ENCODE data around the gene ATRNL1.

Gene ATRNL1

GRCh38 chr10:115915429-115915828 lies 822.3 kb downstream of the ATRNL1 start:
- no peak for DNase-seq

- DNase-seq, result no peak
Measured at GRCh38 chr10:115918812-115919211, 825.6 kb downstream of the ATRNL1 start.

- DNase-seq, result no peak
Measured at GRCh38 chr10:115921795-115922194, 828.6 kb downstream of the ATRNL1 start.

GRCh38 chr10:115931309-115931708 lies 838.1 kb downstream of the ATRNL1 start:
- no peak for DNase-seq

GRCh38 chr10:115932099-115932498 lies 838.9 kb downstream of the ATRNL1 start:
- DNase-seq, result no peak

- no peak for DNase-seq
Measured at GRCh38 chr10:115933098-115933497, 839.9 kb downstream of the ATRNL1 start.

GRCh38 chr10:115935731-115936130 lies 842.6 kb downstream of the ATRNL1 start:
- no peak for DNase-seq

GRCh38 chr10:115936926-115937767 lies 844.0 kb downstream of the ATRNL1 start:
- no peak for DNase-seq

- no peak for DNase-seq
Measured at GRCh38 chr10:115937768-115938056, 844.5 kb downstream of the ATRNL1 start.

GRCh38 chr10:115939101-115939854 lies 846.1 kb downstream of the ATRNL1 start:
- DNase-seq, result no peak

GRCh38 chr10:115941361-115941771 lies 848.2 kb downstream of the ATRNL1 start:
- no peak for DNase-seq

- DNase-seq, result no peak
Measured at GRCh38 chr10:115942101-115942500, 848.9 kb downstream of the ATRNL1 start.

- DNase-seq, result no peak
Measured at GRCh38 chr10:115944538-115944937, 851.4 kb downstream of the ATRNL1 start.

GRCh38 chr10:115945701-115946445 lies 852.7 kb downstream of the ATRNL1 start:
- no peak for DNase-seq

- no peak for DNase-seq
Measured at GRCh38 chr10:115947104-115947503, 853.9 kb downstream of the ATRNL1 start.

- DNase-seq, result no peak
Measured at GRCh38 chr10:115948465-115948864, 855.3 kb downstream of the ATRNL1 start.

GRCh38 chr10:115949282-115949844 lies 856.2 kb downstream of the ATRNL1 start:
- no peak for DNase-seq

- no peak for DNase-seq
Measured at GRCh38 chr10:115950320-115950719, 857.2 kb downstream of the ATRNL1 start.

GRCh38 chr10:115951242-115951641 lies 858.1 kb downstream of the ATRNL1 start:
- DNase-seq, result no peak

GRCh38 chr10:115953281-115953680 lies 860.1 kb downstream of the ATRNL1 start:
- no peak for DNase-seq

GRCh38 chr10:115953968-115954367 lies 860.8 kb downstream of the ATRNL1 start:
- no peak for DNase-seq

GRCh38 chr10:115956225-115957011 lies 863.3 kb downstream of the ATRNL1 start:
- no peak for DNase-seq

Data from activated CD4-positive, alpha-beta T cell treated with anti-CD3 and anti-CD28 coated beads, Interleukin-2, amount 50 U/mL, for 48 hours (primary cell).